ENCODE measurements around the gene TRPM2. TPM values are rescaled to one million over a fixed set of nuclear protein-coding genes. Genes with fewer than 3 reads are reported as not detected.

Gene TRPM2
- total RNA-seq, 3 donors from 2014 or later = 1.5 to 10.3 (median 7.2) TPM

GRCh38 chr21:44345495-44345894 lies 7.9 kb upstream of the TRPM2 start:
- H3K9me3 ChIP-seq = no peaks in the 10 kb centered on the region
- intact Hi-C loops (cut with DNase I, micrococcal nuclease) = no loop called here
- H3K36me3 ChIP-seq (ENCODE audit: low read depth) = no peaks in the 10 kb centered on the region
- H3K4me1 ChIP-seq (ENCODE audit: low read depth) = peaks cover 12% of the 10 kb centered on the region
- DNase-seq (peak in 2 of 3 donors; percentile 18 to 38), ATAC-seq (no peak)
- no peak for TF ChIP-seq CTCF (IDR thresholded peaks at IDR 0.05)
- H3K4me3 ChIP-seq = no peak overlapping the region

DNA sequence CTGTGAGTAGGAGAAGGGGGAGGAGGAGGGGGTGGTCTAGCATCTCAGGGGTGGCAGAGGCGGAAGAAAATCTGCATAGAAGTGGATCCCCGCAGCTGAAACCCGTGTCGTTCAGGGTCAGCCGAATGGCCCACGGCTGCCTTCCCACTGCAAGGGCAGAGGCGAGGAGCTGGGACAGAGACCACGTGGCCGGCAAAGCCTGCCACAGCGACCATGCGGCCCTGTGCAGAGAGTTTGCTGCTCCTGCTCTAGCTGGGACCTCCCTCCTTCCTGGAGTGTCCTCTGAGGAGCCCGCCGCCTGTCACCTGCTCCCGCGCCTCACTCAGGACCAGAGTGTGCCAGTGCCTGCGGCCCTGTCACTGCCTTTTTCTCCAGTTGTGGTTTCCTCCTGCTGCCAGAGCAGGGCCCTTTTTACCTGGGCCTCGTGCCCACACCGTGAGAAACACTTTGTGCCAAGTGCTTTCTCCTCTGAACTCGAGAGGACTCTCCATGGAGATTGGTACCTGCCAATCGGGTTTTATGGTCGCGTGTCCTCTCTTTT lies 5.4 kb upstream of the TRPM2 start:
- H3K4me3 ChIP-seq = no peak overlapping the region
- no peaks in the 10 kb centered on the region for H3K9me3 ChIP-seq
- ATAC-seq = peak; percentile 40
- intact Hi-C loops (cut with DNase I, micrococcal nuclease) = no loop called here
- no peak for TF ChIP-seq CTCF (IDR thresholded peaks at IDR 0.05)
- H3K4me1 ChIP-seq (ENCODE audit: low read depth) = peaks cover 12% of the 10 kb centered on the region
- H3K36me3 ChIP-seq (ENCODE audit: low read depth) = no peaks in the 10 kb centered on the region
- peak in 2 of 3 donors; percentile 37 to 40 for DNase-seq

GRCh38 chr21:44348861-44349260 lies 4.6 kb upstream of the TRPM2 start:
- no peaks in the 10 kb centered on the region for H3K9me3 ChIP-seq
- no peak overlapping the region for H3K4me3 ChIP-seq
- peak; percentile 49 for ATAC-seq
- H3K4me1 ChIP-seq (ENCODE audit: low read depth) = peaks cover 14% of the 10 kb centered on the region
- TF ChIP-seq CTCF (IDR thresholded peaks at IDR 0.05) = no peak
- DNase-seq = peak in 1 of 3 donors; percentile 22
- intact Hi-C loops (cut with DNase I, micrococcal nuclease) = no loop called here
- no peaks in the 10 kb centered on the region for H3K36me3 ChIP-seq (ENCODE audit: low read depth)

DNA sequence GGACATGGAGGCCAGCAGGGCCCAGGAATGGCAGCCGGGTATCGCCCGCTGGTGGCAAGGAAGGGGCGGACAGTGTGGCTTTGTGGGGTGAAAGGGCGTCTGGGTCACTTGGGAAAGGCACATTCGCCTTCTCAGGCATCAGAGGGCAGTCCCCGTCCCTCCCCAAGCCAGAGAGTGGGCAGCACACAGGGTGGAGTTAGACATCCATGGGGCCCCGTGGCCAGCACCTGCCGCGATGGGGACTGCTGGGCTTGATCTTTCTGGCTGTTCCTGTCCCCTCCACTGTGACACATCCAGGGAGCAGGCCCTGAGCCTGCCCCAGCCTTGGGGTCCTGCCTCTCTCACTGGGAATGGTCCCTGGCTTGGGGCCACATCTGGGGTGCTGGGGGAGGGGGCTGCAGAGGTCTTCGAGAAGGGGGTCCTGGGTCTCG lies 4.0 kb upstream of the TRPM2 start:
- ATAC-seq (no peak), DNase-seq (peak in 1 of 3 donors; percentile 23)
- no peak overlapping the region for H3K4me3 ChIP-seq
- peaks cover 14% of the 10 kb centered on the region for H3K4me1 ChIP-seq (ENCODE audit: low read depth)
- H3K36me3 ChIP-seq (ENCODE audit: low read depth) = no peaks in the 10 kb centered on the region
- no peaks in the 10 kb centered on the region for H3K9me3 ChIP-seq
- no peak for TF ChIP-seq CTCF (IDR thresholded peaks at IDR 0.05)
- intact Hi-C loops (cut with DNase I, micrococcal nuclease) = no loop called here

DNA sequence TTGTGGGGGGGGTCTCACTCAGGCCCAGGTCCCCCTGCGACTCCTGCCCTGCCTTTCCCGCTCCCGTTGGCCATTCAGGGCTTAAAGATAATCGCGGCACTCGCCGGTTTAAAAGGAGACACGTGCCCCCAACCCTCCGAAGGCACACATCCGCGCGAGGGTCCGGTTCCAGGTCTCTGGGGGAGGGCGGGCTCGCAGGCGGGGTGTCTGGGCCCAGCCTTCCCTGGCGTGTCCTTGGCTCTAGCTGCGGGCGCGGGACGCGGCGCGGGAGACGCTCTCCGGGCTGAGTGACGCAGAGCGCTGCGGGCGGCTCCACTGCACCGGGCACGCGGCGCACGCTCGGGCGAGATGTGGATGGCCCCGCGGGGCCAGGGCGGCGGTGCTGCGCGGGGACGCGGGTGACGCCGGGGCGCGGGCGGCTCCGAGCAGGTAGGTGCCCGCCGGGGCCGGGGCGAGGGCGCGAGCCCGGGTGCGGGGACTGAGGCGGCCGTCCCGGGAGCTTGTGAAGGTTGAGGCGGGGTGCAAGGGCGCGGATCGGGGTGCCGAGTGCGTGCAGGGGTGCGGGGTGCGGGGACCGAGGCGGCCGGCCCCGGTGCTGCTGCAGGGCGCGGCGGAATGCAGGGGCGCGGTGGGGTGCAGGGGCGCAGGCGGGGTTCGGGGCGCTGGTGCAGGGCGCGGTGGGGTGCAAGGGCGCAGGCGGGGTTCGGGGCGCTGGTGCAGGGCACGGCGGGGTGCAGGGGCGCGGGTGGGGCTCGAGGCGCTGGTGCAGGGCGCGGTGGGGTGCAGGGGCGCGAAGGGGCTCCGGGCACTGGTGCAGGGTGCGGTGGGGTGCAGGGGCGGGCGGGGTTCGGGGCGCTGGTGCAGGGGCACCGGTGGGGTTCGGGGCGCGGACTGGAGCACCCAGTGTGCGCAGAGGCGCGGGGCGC lies 3.3 kb upstream of the TRPM2 start:
- intact Hi-C loops (cut with DNase I, micrococcal nuclease) = no loop called here
- H3K4me3 ChIP-seq = no peak overlapping the region

More for the DNA sequence above, 3.3 kb upstream of the TRPM2 start:
- no peak for ATAC-seq
- peaks cover 14% of the 10 kb centered on the region for H3K4me1 ChIP-seq (ENCODE audit: low read depth)
- no peak for TF ChIP-seq CTCF (IDR thresholded peaks at IDR 0.05)
- H3K9me3 ChIP-seq = no peaks in the 10 kb centered on the region
- DNase-seq = peak in 1 of 3 donors; percentile 22
- H3K36me3 ChIP-seq (ENCODE audit: low read depth) = no peaks in the 10 kb centered on the region

All from mucosa of descending colon (tissue), 3 donors.